GM21423 (cell line): Measurements from ENCODE around the gene RGMB.

ENCODE experiments used
- ATAC-seq: cut with Tn5 transposase; IDR thresholded peaks from one replicate; pipeline ENCODE4 v1.9.1; 2021; ENCODE audit warnings: mild to moderate bottlenecking, moderate library complexity; ENCODE audit not compliant: unreplicated experiment

RGMB gene

DNA sequence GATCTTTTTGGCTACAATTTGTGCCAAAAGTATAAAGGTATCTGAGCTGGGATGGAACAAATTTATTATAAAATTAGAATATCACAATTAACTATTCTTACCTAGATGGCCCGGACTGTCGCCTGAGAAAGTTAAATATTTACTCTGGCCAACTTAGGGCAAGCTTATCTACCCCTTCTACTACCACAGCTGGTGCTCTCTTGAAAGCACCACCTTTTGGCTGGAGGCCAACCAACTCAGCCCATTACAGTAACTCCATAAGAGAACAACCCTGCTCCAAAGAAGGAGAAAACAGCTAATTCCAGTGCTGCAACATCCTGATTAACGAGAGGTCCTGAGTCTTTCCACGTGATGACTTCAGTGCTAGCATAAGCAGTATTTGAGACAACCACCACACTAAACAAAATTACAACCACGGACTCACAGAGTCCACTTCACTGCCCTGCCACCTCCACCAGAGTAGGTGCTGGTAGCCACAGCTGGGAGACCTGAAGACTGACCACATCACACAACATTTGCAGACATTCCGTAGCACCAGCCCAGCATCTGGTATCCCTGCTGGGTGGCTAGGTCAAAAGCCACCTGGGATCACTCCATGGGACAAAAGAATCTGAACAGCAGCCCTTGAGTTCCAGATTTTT is 43.2 kb downstream of the RGMB start:
- ATAC-seq = no peak

DNA sequence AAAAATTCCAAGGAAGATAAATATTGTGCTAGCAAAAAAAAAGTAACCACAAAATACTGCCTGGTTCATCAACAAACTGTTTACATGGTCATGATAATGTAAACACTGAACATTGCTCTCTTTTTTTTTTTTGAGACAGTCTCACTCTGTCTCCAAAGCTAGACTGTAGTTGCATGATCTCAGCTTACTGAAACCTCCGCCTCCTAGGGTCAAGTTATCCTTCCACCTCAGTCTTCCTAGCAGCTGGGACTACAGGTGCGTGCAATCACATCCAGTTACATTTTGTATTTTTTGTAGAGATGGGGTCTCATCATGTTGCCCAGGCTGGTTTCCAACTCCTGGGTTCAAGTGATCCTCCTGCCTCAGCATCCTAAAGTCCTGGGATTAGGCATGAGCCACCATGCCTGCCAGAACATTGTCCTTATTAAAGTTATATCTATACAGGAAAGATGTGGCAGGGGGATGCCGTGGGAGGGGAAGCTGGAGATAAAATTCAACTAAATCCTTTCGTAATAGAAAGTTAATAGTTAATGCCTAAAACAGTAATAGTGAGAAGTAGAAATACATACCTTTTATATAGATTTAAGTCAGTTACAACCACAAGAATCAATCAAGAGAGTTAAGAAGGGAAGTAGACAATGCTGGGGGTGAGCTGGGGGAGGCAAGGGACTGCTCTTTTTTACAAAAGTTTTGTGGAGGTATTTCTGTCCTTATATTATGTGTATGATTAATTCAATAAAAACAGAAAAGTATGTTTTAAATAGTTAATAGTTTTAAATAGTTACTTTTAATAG is 52.3 kb downstream of the RGMB start:
- ATAC-seq = no peak

DNA sequence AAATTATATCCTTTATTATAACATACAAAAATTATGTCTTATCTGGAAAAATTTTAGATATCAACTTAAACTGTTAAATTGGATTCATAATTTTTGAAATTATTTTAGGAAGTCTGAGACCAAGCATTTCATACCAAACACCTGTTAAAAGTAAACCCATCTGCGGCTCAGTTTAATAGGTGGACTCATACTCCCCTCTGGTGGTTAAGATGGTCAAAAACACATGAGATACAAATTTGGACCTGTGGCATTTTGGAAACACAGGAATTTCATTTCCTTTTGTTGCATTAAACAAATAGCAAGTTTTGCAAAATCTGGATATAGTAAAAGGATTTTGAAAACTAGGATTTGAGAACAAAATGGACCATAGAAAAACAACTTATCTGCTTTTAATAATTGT is 53.7 kb downstream of the RGMB start:
- no peak for ATAC-seq

DNA sequence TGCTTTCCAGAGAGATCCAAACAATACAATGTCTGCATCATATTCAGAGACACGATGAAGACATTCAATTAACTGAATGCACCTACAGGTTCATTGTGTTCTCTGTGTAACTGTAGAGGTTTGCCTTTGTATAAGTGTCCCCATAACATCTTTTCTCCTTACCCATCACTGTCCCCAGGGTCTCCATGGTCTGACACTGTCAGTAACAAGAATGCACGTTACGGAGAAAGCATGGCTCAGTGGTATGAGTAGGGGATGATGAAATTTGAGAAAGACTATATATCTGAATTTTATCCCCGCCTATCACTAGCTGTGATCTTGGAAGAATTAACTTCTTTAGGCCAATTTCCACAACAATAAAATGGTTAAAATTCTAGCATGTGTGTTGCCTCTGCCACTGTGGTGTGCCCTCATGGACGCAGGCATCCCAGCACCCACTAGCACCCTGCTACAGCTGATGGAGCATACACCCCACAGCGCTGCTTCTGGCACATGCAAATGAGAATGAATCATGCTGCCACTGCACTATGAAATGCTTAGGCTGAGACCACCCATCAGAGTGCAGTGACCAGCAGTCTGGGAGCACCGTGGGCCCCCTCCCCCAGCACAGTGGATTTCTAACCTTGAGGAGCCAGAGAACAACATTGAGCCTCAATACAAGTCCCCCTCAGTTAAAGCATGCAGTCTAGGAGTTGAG is 54.3 kb downstream of the RGMB start:
- ATAC-seq = no peak

DNA sequence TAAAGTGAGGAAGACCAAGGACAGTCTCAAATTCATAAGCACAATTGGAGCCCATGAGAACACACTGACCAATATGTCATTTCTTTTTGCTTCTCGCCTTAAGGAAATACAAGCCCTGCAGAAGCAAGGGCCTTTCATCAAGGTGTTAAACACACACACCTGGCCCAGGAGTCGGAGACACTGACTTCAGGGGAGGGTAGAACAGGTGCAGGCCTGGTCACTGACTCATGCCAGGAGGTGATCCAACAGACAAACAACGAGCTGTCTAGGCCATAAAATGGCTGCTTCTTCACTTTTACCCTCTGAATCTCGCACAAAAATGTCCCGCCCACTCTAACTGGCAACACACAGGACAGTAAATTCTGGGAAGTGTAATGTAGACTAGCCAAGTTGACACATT is 62.7 kb downstream of the RGMB start:
- ATAC-seq = no peak

DNA sequence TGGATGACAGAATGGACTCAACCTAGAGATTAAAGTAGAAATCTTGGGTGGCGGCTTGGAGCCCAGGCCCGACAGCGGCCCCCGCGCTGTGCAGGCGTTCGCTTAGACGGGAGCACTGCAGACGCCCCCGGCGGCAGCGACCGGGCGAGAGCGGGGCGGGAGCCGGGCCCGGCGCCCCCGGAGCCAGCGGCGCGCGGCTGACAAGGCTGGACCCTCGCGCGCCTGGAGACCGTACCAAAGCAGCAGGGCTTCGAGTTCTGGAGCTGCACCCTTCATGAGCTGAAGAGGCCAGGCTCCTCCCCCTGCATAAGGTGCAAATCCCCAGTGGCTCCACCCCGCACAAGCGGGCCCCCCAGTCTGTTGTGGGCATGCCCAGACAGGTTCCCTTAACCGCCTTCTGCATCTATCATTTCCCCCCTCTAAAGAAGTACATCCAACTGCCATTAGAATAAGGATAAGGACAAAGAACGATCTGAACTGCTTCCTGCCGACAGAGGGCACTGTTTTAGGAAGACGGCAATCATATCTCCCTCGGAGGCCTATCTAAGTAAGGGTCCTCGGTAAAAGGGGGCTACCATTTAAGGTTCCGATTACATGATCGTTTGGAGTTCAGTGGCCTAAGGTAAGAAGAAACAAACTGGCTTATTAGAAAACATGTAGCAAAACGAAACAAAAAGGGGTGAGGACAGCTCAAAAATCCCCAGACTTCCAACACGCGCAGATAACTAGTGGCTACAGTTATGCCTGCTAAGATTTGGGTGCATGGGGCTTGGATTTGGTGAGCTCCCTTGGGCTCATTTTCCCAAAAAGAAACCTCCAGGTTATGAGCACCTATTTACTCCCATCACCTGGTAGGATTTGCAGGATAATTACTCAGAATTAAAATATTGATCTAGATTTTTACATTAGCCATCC is 66.3 kb downstream of the RGMB start:
- no peak for ATAC-seq

DNA sequence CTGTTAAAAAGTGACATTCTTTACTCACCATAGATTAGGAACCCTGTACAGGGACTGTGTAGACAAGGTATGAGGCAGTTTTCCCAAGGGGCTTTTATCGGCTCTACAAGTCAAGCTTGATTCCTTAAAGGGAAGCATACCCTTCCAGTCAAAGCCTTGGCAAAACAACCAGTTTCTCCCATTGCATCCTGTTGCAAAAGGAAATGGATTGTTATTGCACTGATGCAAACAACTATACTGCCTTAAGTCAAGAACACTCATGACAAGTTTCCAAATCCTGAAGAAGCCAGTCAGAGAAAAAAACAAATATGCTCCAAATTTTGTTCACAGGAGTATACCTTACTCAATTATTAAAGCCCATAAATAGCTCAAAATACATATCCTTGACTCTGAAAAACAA is 67.5 kb downstream of the RGMB start:
- ATAC-seq = no peak

DNA sequence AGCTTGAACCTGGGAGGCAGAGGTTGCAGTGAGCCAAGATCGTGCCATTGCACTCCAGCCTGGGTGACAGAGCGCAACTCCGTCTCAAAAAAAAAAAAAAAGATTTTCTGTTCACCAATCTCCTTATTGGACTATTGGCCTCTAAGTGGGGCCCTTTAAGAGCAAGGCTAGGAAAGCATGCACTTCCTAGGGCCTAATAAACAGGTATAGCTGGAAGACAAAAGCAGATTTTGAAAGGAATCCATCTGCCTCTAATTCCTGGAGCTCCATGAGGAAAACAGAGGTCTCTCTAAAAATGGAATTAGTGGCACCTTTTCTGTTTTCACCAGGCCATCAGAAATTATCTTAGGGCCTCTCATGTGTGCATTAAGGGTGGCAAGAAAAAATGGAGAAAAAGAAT is 70.0 kb downstream of the RGMB start:
- no peak for ATAC-seq

DNA sequence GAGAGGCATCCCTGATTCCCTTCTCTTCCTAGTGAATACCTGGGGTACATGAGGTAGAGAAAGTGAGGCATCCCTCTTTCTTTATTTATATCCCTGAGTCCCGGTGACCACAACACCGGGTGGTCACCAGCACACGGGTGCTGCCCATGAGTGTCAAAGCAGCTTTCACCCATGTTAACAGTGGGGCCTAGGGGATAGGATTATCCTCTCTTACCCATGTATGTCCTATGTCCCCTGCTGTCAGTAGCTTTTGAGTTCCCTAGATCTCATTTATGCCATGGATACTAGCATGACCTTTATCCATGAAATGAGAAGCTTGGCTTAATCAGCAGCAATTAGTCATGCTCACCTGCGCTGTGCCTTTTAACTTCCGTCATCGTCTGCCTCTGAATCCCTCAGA is 71.4 kb downstream of the RGMB start:
- no peak for ATAC-seq

DNA sequence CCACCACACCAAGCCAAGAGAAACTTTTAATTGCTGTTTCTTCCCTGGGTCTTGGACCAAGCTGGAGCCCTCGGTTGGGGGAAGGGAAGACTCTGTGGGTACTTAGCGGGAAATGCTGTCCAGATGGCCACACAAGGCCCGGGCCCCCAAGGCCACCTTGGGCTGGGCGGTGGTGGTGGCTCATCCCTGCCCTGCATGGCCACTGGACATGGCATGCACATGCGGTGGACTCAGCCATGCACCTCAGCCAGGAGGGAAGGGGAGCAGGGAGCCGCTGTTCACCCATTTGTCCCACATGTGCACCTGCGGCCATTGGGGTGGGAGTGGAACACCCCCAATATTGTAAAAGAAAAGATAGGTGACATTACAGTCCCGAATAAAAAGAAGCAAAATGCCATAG is 72.4 kb downstream of the RGMB start:
- no peak for ATAC-seq
